GM19324 (cell line): ENCODE results near the gene SLC12A7.

Experiments used
- ATAC-seq: cut with Tn5 transposase; IDR thresholded peaks from one replicate; pipeline ENCODE4 v1.9.1; 2021; ENCODE audit warnings: mild to moderate bottlenecking, moderate library complexity; ENCODE audit not compliant: unreplicated experiment, low FRiP score

The SLC12A7 gene

GRCh38 chr5:1013948-1014301, 97.9 kb downstream of the SLC12A7 start:
- no peak for ATAC-seq

GRCh38 chr5:1013238-1013947, 98.5 kb downstream of the SLC12A7 start:
- no peak for ATAC-seq

- ATAC-seq = no peak
Measured at GRCh38 chr5:1012900-1013237, 99.0 kb downstream of the SLC12A7 start.

GRCh38 chr5:1012313-1012841, 99.5 kb downstream of the SLC12A7 start:
- no peak for ATAC-seq

GRCh38 chr5:1011741-1012312, 100.0 kb downstream of the SLC12A7 start:
- ATAC-seq = no peak

DNA sequence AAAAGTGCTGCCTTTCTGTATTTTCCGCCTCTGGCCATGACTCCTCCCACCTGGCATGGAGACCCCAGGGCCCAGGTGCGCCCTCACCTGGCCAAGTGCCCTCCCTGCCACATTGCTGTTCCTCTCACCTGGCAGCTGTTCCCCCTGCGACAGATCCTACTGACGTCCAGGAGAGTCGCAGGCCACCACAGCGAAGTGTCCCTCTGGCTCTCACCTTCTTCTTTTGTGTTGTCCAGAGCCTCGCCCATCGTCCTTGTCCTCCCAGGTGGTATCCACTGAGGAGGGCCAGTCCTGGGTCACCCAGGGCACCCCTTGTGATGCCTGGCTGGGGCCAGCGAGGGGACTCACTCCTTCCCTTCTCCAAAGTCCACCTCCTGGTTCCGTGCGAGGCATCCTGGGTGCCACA, 100.6 kb downstream of the SLC12A7 start:
- no peak for ATAC-seq

DNA sequence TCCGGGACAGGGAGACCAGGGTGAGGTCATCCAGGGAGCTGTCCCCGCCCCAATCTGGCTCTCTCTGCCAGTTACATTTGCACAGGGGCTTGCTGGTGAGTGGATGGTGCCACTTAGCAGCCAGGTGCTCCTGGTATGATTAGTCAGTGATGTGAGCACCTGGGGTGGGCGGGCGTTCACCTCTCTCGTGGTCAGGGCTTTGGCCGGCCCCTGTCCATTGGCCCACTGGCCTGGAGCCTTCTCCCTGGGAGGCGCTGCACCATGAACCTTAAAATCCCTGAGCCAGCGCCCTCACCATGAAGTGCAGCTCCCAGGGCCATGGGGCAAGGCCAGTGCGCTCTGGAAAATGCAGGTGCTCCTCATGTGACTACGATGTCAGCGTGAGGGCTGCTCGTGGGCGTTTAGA, 101.2 kb downstream of the SLC12A7 start:
- no peak for ATAC-seq

DNA sequence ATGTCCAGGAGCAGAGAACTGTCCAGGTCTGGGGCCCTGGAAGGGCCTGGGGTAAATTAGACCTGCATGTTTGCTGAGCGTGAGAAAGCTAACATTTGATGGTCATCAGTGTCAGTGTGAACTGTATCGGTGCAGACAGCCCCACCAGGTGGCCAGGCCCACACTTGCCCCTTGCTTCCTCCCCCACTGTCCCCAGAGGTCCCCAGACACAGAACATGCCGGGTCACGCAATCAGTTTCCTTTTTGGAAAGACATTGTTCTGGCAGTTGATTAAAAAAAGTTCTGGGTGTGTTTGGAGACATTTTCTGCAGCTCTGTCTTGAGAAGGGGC, 101.7 kb downstream of the SLC12A7 start:
- ATAC-seq = no peak

DNA sequence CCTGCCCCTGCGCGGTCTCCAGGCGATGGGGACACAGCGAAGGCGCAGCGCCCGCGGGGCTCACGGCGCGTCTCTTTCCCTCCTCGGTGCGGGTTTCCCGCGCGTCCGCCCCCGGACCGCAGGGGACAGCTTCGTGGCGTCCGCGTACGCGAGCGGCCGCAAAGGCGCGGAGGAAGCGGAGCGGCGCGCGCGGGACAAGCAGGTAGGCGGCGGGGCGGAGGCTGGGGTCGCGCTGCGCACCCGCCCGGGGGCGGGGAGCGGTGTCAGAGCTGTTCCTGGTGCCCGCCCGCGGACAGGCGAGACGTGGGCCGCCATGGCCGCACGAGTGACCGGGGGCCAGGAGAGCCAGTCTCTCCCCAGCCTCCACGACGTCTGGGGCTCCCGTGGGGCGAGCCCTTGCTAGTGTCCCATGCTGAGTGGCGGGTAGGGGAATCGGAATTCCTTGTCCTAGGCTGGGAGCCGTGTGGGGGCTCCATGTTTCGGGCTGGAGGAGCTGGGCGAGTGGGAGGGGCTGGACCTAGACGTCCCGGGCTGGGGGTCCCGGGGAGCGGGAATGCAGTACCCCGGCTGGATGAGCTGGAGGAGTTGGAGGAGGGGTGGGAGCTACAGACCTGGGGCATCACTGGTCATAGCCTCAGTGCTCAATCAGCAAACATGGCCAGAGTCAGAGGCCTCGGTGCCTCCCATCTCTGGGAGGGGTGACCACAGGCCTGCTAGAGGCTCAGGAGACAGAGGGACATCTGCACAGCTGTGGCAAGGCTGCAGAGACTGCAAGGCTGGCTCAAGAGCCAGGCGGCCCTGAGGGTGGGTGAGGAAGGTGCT, 102.3 kb downstream of the SLC12A7 start:
- no peak for ATAC-seq

GRCh38 chr5:1008451-1009358, 103.2 kb downstream of the SLC12A7 start, which contains the start of gene NKD2:
NKD2 (plus strand) TSS chr5:1008802; CDS start chr5:1009058, 256 bp downstream.
- no peak for ATAC-seq

GRCh38 chr5:1007681-1008450, 104.0 kb downstream of the SLC12A7 start:
- no peak for ATAC-seq

DNA sequence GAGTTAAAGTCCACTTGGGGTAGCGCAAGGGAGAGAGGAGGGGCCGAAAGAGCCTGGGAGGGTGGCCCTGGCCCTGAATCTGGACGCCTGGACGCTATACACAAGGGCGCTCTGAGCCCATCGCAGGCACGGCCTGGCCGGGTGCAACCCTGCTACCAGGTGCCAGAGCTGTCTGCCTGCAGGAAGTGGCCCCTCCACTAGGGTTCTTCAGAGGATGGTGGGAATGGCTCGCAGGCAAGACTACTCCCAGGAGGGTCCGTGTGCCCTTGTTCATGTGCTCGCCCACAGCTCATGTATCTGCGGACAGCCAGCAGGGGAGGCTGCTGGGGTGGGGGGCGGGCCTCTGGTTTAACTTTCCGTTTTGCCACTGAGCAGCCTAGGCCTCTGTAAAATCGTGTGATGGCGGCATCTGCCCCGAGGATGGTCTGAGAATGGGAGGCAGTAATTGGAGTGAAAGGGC, 104.6 kb downstream of the SLC12A7 start:
- no peak for ATAC-seq

GRCh38 chr5:1006656-1007071, 105.2 kb downstream of the SLC12A7 start:
- ATAC-seq = no peak

- no peak for ATAC-seq
Measured at GRCh38 chr5:1005904-1006655, 105.8 kb downstream of the SLC12A7 start.

GRCh38 chr5:1005249-1005851, 106.5 kb downstream of the SLC12A7 start:
- ATAC-seq = no peak

GRCh38 chr5:1004461-1005248, 107.2 kb downstream of the SLC12A7 start:
- no peak for ATAC-seq

- no peak for ATAC-seq
Measured at GRCh38 chr5:1003296-1003937, 108.4 kb downstream of the SLC12A7 start.
